Right atrium auricular region (tissue), 2 donors: ENCODE measurements around the gene GPATCH2. TPM values are rescaled to one million over a fixed set of nuclear protein-coding genes. Genes with fewer than 3 reads are reported as not detected.

Experiments used
- DNase-seq: peaks from one replicate; pipeline ENCODE4 v3.0.0-alpha.2; 2019; ENCODE audit warnings: low spot score
- H3K27ac ChIP-seq, 2 donors: fragments of 200-600 bp; sonication (generic); 1 replicate in 1 of 2; 2 replicates in 1 of 2; pipeline ENCODE4 v1.5.1; 2016 to 2019
- H3K27me3 ChIP-seq, 2 donors: fragments of 200-600 bp; sonication (generic); one replicate each; pipeline versions ENCODE4 v1.5.1 to v1.6.0; 2017 to 2019
- H3K36me3 ChIP-seq: fragments of 200-600 bp; sonication (generic); one replicate; pipeline ENCODE4 v1.5.1; 2016
- H3K4me1 ChIP-seq, 2 donors: fragments of 200-600 bp; sonication (generic); one replicate each; pipeline versions ENCODE4 v1.5.1 to v1.6.0; 2017 to 2019
- H3K4me3 ChIP-seq, 2 donors: fragments of 200-600 bp; sonication (generic); 1 replicate in 1 of 2; 2 replicates in 1 of 2; pipeline ENCODE4 v1.5.1; 2017 to 2019; ENCODE audit warnings: mild to moderate bottlenecking in 1 of 2, moderate library complexity in 1 of 2
- H3K9me3 ChIP-seq, 2 donors: fragments of 200-600 bp; sonication (generic); one replicate each; pipeline ENCODE4 v1.5.1; 2019
- total RNA-seq, 2 donors: library from RNA; depleted of rRNA; stranded (reverse); fragments of >200 nt; gene quantifications; one replicate each; pipeline ENCODE4 v1.1.0, GENCODE V29; 2016
- TF ChIP-seq, protein P1 (sequence below), 2 donors: fragments of 200-600 bp; sonication (generic); IDR thresholded peaks; one replicate each; pipeline ENCODE4 v1.5.1; 2019; ENCODE audit warnings: antibody characterized with exemption in 2 of 2

The GPATCH2 gene
- total RNA-seq, 2 donors from 2014 or later = 7.9 to 8.5 TPM

- Histone ChIP-seq H3K27me3 (no peaks in the 10 kb centered on the region), H3K9me3 (no peaks in the 10 kb centered on the region), H3K36me3 (no peaks in the 10 kb centered on the region), H3K27ac (no peak overlapping the region), H3K4me3 (no peak overlapping the region), H3K4me1 (no peaks in the 10 kb centered on the region)
- TF ChIP-seq, protein P1, sequence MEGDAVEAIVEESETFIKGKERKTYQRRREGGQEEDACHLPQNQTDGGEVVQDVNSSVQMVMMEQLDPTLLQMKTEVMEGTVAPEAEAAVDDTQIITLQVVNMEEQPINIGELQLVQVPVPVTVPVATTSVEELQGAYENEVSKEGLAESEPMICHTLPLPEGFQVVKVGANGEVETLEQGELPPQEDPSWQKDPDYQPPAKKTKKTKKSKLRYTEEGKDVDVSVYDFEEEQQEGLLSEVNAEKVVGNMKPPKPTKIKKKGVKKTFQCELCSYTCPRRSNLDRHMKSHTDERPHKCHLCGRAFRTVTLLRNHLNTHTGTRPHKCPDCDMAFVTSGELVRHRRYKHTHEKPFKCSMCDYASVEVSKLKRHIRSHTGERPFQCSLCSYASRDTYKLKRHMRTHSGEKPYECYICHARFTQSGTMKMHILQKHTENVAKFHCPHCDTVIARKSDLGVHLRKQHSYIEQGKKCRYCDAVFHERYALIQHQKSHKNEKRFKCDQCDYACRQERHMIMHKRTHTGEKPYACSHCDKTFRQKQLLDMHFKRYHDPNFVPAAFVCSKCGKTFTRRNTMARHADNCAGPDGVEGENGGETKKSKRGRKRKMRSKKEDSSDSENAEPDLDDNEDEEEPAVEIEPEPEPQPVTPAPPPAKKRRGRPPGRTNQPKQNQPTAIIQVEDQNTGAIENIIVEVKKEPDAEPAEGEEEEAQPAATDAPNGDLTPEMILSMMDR (IDR thresholded peaks at IDR 0.05) = no peak
- no peak for DNase-seq
Observed at GRCh38 chr1:217418269-217419193, 212.4 kb downstream of the GPATCH2 start.

- H3K36me3 ChIP-seq = no peaks in the 10 kb centered on the region
- H3K4me1 ChIP-seq = no peaks in the 10 kb centered on the region
- H3K9me3 ChIP-seq = no peaks in the 10 kb centered on the region
- H3K27me3 ChIP-seq = no peaks in the 10 kb centered on the region
- H3K4me3 ChIP-seq = no peak overlapping the region
- DNase-seq = no peak
- H3K27ac ChIP-seq = no peak overlapping the region
- TF ChIP-seq, protein P1 (IDR thresholded peaks at IDR 0.05) = no peak
Observed at GRCh38 chr1:217417363-217417762, 213.5 kb downstream of the GPATCH2 start.

GRCh38 chr1:217407534-217408001 is 223.3 kb downstream of the GPATCH2 start:
- TF ChIP-seq, protein P1 (IDR thresholded peaks at IDR 0.05) = no peak
- Histone ChIP-seq H3K27ac (no peak overlapping the region), H3K4me1 (no peaks in the 10 kb centered on the region), H3K36me3 (no peaks in the 10 kb centered on the region), H3K9me3 (no peaks in the 10 kb centered on the region), H3K4me3 (peak overlapping the region in 1 of 2 donors; percentile 7), H3K27me3 (no peaks in the 10 kb centered on the region)
- no peak for DNase-seq

DNA sequence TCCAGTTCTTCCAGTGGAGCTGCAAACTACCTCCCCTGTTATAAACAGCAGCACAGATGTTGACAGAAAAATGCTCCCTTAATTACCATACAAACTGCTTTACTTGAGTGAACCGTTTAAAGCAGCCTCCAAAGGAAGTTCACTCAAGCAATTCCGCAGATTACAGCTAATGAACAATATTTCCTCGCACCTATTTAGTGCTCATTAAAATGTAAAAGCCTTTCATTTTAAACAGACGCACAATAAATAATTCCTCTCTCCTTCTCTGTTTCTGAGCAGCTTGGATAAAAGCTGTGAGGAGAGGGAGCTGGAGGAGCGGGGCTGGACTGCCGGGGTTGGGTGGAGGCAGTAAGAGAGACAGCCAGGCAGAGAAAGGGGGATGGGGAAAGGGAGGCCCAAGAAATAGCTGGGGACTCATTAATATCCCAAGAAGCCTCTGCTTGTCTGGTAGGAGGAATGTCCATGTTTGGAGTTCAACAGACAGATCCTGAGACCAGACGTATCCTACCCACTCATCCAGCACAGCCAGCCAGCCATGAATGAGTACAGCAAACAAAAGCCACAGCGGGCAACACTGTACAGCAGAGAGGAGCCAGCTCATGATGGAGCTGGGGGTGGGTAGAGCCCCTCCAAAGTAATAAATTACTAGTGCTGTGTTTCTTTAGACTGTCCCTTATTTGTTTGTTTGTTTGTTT is 227.7 kb downstream of the GPATCH2 start:
- DNase-seq = no peak
- no peak overlapping the region for H3K27ac ChIP-seq
- no peaks in the 10 kb centered on the region for H3K4me1 ChIP-seq
- no peaks in the 10 kb centered on the region for H3K27me3 ChIP-seq
- TF ChIP-seq, protein P1 (IDR thresholded peaks at IDR 0.05) = no peak
- no peaks in the 10 kb centered on the region for H3K9me3 ChIP-seq
- H3K36me3 ChIP-seq = no peaks in the 10 kb centered on the region
- H3K4me3 ChIP-seq = no peak overlapping the region

- H3K27me3 ChIP-seq = no peaks in the 10 kb centered on the region
- H3K36me3 ChIP-seq = no peaks in the 10 kb centered on the region
- no peaks in the 10 kb centered on the region for H3K4me1 ChIP-seq
- no peak for DNase-seq
- no peak overlapping the region for H3K27ac ChIP-seq
- TF ChIP-seq, protein P1 (IDR thresholded peaks at IDR 0.05) = no peak
- no peaks in the 10 kb centered on the region for H3K9me3 ChIP-seq
- H3K4me3 ChIP-seq = no peak overlapping the region
Observed at GRCh38 chr1:217402301-217402700, 228.6 kb downstream of the GPATCH2 start.
